OCI-LY1 (cell line): Measurements from ENCODE around the gene ALS2CL.

ENCODE experiments used
- CTCF ChIP-seq: fragments of 200-600 bp; sonication (generic), shearing (Covaris generic); IDR thresholded peaks from 2 replicates; pipeline ENCODE4 v1.5.1; 2017; ENCODE audit warnings: mild to moderate bottlenecking, antibody characterized with exemption, low read length, moderate library complexity, mixed read lengths
- EZH2 ChIP-seq: fragments of 200-600 bp; sonication (generic), shearing (Covaris generic); IDR thresholded peaks from 2 replicates; pipeline ENCODE4 v1.8.0; 2017; ENCODE audit warnings: borderline replicate concordance, mixed run types, mild to moderate bottlenecking, antibody characterized with exemption, low read length, moderate library complexity, mixed read lengths

- TF ChIP-seq CTCF (no peak), EZH2 (no peak)
These were observed 18.9 kb upstream of the ALS2CL start for GRCh38 chr3:46712191-46713049.
